Activated CD8-positive, alpha-beta T cell treated with anti-CD3 and anti-CD28 coated beads for 36 hours (primary cell): ENCODE results near the gene CLTC. TPM values are rescaled to one million over a fixed set of nuclear protein-coding genes. Genes with fewer than 3 reads are reported as not detected.

Experiments
- ATAC-seq: fragments of 200-7000 bp; cut with Tn5 transposase; one replicate; pipeline ENCODE4 v1.10.0; 2021; ENCODE audit warnings: mild to moderate bottlenecking, moderate library complexity
- CTCF ChIA-PET: fragments of 350-600 bp; sonication (Branson Sonifier 250); formaldehyde crosslinking; loops from one replicate; lab custom pipeline; 2021; ENCODE audit warnings: antibody characterized with exemption; lab: Charles Lee
- POLR2A ChIA-PET: fragments of 350-600 bp; sonication (Branson Sonifier 250); formaldehyde crosslinking; loops from one replicate; lab custom pipeline; 2021; ENCODE audit warnings: antibody characterized with exemption; lab: Charles Lee
- DNase-seq: peaks from one replicate; pipeline ENCODE4 v3.0.0-alpha.2; 2020
- H3K27ac Mint-ChIP-seq: one replicate; pipeline ENCODE4 v1.8.0; 2021; ENCODE audit warnings: mild to moderate bottlenecking, mixed read lengths
- H3K27me3 Mint-ChIP-seq: one replicate; pipeline ENCODE4 v1.8.0; 2021; ENCODE audit warnings: mixed read lengths
- H3K36me3 Mint-ChIP-seq: one replicate; pipeline ENCODE4 v1.8.0; 2021; ENCODE audit warnings: low read depth, mixed read lengths
- H3K4me1 Mint-ChIP-seq: one replicate; pipeline ENCODE4 v1.8.0; 2021; ENCODE audit warnings: low read depth, mixed read lengths
- H3K4me3 Mint-ChIP-seq: one replicate; pipeline ENCODE4 v1.8.0; 2021; ENCODE audit warnings: mild to moderate bottlenecking, moderate library complexity, mixed read lengths
- H3K9me3 Mint-ChIP-seq: one replicate; pipeline ENCODE4 v1.8.0; 2021; ENCODE audit warnings: mixed read lengths
- intact Hi-C: fragments of 100-400 bp; cut with micrococcal nuclease; formaldehyde crosslinking; loops from one replicate; pipeline ENCODE4 v1.10.0; 2022
- total RNA-seq, 2 experiments: library from RNA; stranded (reverse); gene quantifications; one replicate each; pipeline ENCODE4 v1.2.3, GENCODE V29; 2021
- TF ChIP-seq, protein P1 (sequence below): fragments of 200-600 bp; IDR thresholded peaks from one replicate; pipeline ENCODE4 v1.8.0; 2022; ENCODE audit warnings: antibody characterized with exemption, mild to moderate bottlenecking

The CLTC gene
- total RNA-seq, 2 experiments from 2014 or later = 137 to 142 TPM

DNA sequence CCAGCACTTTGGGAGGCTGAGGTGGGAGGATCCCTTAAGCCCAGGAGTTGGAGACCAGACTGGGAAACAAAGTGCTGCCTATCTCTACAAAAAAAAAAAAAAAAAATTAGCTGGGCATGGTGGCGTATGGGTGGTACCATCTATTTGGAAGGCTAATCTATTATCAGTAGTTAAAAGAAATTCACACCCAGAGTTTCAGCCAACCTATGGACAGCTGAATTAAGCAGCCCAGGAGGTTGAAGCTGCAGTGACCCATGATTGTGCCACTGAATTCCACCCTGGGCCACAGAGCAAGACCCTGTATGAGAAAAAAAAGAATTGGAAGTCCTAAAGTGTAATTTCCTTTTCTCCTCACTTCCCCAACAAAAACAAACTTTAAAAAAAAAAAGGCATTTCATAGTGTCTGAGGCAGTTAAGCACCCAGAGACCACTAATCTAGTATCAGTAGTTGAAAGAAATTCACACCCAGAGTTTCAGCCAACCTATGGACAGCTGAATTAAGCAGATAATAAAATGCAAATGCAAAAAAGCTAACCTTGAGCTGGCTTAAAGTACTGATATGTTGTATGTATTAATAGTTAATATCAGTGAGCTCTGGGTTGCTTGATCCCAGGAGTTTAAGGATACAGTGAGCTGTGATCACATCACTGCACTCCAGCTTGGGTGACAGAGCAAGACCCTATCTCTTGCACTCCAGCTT, 18.1 kb downstream of the CLTC start:
- Mint-ChIP-seq H3K9me3 (no peaks in the 10 kb centered on the region), H3K36me3 (peaks cover 6% of the 10 kb centered on the region), H3K27ac (no peak overlapping the region), H3K4me1 (peaks cover 62% of the 10 kb centered on the region), H3K4me3 (no peak overlapping the region), H3K27me3 (no peaks in the 10 kb centered on the region)
- intact Hi-C loops = no loop called here
- ATAC-seq (no peak), DNase-seq (no peak)
- ChIA-PET POLR2A (interaction anchor here (0.9 to 1.3 kb wide), 4 partner anchors 9 to 18 kb away, joined by 3 to 5 read pairs (median 3); partner anchors contain the start of gene CLTC), CTCF (interaction anchor here (0.8 kb wide), 1 partner anchor 116 kb away, joined by 4 read pairs; no protein-coding TSS in a partner anchor)
- TF ChIP-seq, protein P1, sequence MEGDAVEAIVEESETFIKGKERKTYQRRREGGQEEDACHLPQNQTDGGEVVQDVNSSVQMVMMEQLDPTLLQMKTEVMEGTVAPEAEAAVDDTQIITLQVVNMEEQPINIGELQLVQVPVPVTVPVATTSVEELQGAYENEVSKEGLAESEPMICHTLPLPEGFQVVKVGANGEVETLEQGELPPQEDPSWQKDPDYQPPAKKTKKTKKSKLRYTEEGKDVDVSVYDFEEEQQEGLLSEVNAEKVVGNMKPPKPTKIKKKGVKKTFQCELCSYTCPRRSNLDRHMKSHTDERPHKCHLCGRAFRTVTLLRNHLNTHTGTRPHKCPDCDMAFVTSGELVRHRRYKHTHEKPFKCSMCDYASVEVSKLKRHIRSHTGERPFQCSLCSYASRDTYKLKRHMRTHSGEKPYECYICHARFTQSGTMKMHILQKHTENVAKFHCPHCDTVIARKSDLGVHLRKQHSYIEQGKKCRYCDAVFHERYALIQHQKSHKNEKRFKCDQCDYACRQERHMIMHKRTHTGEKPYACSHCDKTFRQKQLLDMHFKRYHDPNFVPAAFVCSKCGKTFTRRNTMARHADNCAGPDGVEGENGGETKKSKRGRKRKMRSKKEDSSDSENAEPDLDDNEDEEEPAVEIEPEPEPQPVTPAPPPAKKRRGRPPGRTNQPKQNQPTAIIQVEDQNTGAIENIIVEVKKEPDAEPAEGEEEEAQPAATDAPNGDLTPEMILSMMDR = no peak

DNA sequence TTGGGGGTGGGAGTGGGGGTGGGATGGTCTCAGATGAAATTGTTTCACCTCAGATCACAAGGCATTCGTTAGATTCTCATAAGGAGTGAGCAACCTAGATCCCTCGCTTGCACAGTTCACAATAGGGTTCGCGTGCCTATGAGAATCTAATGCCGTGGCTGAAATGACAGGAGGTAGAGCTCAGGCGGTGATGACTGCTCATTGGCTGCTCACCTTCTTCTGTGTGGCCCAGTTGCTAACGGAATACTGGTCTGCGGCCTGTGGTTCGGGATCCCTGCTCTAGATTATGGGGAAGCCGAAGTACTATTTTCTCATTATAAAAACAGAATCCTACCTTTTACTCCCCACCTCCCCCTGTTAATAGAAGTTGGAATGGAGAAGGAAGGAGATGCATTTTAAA, 18.9 kb downstream of the CLTC start:
- Mint-ChIP-seq H3K4me1 (peaks cover 62% of the 10 kb centered on the region), H3K27ac (no peak overlapping the region), H3K4me3 (no peak overlapping the region), H3K9me3 (no peaks in the 10 kb centered on the region), H3K36me3 (peaks cover 6% of the 10 kb centered on the region), H3K27me3 (no peaks in the 10 kb centered on the region)
- DNase-seq (no peak), ATAC-seq (no peak)
- TF ChIP-seq, protein P1 = no peak
- intact Hi-C loops = no loop called here
- CTCF ChIA-PET = interaction anchor here (0.8 kb wide), 1 partner anchor 117 kb away, joined by 4 read pairs; no protein-coding TSS in a partner anchor
- POLR2A ChIA-PET = no interaction called here

DNA sequence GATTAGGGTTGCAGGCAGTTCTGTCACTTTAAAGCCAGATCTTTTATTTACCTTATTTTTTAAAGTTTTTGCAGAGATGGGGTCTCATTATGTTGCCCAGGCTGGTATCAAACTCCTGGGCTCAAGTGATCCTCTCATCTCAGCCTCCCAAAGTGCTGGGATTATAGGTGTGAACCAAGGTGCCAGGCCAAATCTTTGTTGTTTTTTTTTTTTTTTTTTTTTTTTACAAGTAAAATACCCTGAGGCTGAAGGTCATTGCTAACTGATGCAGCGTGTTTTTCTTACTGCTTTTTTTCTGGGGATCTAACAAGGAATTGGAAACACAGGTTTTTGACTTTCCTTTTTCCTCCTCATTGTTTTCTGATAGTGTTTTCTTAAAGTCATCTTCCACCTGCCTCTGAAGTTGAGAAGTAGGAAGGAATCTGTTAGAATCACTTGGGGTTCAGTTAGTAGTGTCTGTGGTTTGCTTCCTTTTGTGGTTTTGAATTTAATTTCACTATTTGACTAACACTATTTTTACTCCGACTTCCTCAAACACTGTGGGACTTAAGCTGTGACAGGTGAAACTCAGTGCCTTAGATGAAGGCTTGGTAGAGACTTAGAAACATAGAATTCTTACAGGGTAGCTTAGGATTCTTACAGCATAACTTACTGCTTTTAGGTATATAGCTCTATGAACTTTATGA, 22.2 kb downstream of the CLTC start:
- ChIA-PET CTCF (interaction anchor here (0.8 to 1.1 kb wide), 2 partner anchors 19 to 22 kb away, joined by 3 to 4 read pairs; partner anchors contain the start of gene CLTC), POLR2A (interaction anchor here (0.8 to 1.7 kb wide), 4 partner anchors 17 to 65 kb away, joined by 3 to 10 read pairs (median 4); partner anchors contain the start of genes CLTC, PTRH2 and VMP1)
- TF ChIP-seq, protein P1 = no peak
- Mint-ChIP-seq H3K4me3 (no peak overlapping the region), H3K4me1 (peaks cover 46% of the 10 kb centered on the region), H3K36me3 (peaks cover 11% of the 10 kb centered on the region), H3K27me3 (no peaks in the 10 kb centered on the region), H3K9me3 (no peaks in the 10 kb centered on the region), H3K27ac (peak overlapping the region; percentile 64)
- ATAC-seq = peak; percentile 89
- no peak for DNase-seq
- intact Hi-C loops = no loop called here

DNA sequence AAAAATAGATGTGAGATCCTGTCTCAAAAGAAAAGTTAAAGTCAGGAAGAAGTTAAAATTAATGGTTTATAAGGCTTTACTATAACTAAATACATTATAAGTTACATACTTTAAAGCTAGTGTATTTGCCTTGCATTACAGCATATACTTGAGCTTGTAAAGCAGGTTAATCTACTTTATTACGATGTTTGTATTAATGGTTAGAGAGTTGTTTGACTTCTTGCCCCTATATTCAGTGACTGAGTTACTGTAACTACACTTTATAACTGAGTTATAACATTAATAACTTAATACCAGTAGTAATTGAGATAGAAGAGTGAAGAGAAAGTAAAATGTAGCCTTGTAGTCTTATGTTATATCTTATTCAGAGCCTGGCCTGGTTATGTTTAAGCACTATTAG, 22.9 kb downstream of the CLTC start:
- DNase-seq = no peak
- intact Hi-C loops = no loop called here
- H3K4me3 Mint-ChIP-seq = no peak overlapping the region
- CTCF ChIA-PET = interaction anchor here (0.8 to 1.5 kb wide), 3 partner anchors 8 to 23 kb away, joined by 3 to 4 read pairs (median 4); partner anchors contain the start of gene CLTC
- ATAC-seq = no peak
- no peaks in the 10 kb centered on the region for H3K9me3 Mint-ChIP-seq
- no peak overlapping the region for H3K27ac Mint-ChIP-seq
- TF ChIP-seq, protein P1 = no peak
- POLR2A ChIA-PET = interaction anchor here (0.7 to 1.7 kb wide), 5 partner anchors 18 to 64 kb away, joined by 3 to 10 read pairs (median 3); partner anchors contain the start of genes CLTC, PTRH2 and VMP1
- H3K4me1 Mint-ChIP-seq = peaks cover 46% of the 10 kb centered on the region
- no peaks in the 10 kb centered on the region for H3K27me3 Mint-ChIP-seq
- peaks cover 17% of the 10 kb centered on the region for H3K36me3 Mint-ChIP-seq
